A673 (cell line): Measurements from ENCODE around the gene DGKK.

Experiments used
- EZH2 ChIP-seq: fragments of 200-600 bp; sonication (generic); IDR thresholded peaks from 2 replicates; pipeline ENCODE4 v1.6.1; 2017; ENCODE audit warnings: borderline replicate concordance, low read depth, mild to moderate bottlenecking, mixed read lengths, antibody characterized with exemption, low read length; ENCODE audit not compliant: poor library complexity, severe bottlenecking
- TF ChIP-seq, protein P1 (sequence below): fragments of 300-800, 200-600 bp; sonication (generic); conservative IDR thresholded peaks from 2 replicates; pipeline ENCODE4 v1.5.1; 2017; ENCODE audit warnings: low read depth, mild to moderate bottlenecking, antibody characterized with exemption, low read length, moderate library complexity, mixed read lengths

DNA sequence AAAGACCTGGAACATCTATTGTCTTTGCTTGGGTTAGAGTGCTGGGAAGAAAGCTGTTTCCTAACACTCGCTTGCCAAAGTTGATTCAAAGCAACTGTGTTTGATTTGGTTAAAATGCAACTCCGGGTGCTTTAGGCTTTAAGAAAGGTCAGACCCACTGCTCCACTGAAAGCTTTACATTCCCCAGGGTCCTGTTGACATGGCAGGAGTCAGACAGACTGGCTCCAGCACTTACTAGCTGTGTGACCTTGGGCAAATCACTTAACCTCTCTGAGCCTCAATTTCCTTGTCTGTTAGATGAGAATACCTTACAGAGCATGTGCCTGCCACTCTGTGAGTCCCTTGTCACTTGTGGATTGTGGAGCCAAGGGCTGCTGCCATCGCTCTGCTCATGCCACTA is 39.0 kb downstream of the DGKK start:
- TF ChIP-seq, protein P1, sequence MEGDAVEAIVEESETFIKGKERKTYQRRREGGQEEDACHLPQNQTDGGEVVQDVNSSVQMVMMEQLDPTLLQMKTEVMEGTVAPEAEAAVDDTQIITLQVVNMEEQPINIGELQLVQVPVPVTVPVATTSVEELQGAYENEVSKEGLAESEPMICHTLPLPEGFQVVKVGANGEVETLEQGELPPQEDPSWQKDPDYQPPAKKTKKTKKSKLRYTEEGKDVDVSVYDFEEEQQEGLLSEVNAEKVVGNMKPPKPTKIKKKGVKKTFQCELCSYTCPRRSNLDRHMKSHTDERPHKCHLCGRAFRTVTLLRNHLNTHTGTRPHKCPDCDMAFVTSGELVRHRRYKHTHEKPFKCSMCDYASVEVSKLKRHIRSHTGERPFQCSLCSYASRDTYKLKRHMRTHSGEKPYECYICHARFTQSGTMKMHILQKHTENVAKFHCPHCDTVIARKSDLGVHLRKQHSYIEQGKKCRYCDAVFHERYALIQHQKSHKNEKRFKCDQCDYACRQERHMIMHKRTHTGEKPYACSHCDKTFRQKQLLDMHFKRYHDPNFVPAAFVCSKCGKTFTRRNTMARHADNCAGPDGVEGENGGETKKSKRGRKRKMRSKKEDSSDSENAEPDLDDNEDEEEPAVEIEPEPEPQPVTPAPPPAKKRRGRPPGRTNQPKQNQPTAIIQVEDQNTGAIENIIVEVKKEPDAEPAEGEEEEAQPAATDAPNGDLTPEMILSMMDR: no peak
- no peak for TF ChIP-seq EZH2
